ENCODE data around the gene GAMT. TPM values are rescaled to one million over a fixed set of nuclear protein-coding genes. Genes with fewer than 3 reads are reported as not detected.
"Not testable (repeated sequence)": the region's sequence is repeated elsewhere in the genome, so short reads cannot be mapped to it uniquely, and the experiment has no call there.

Gene GAMT
- total and polyA plus RNA-seq, 4 donors: 7.9 to 40.2 (median 18.6) TPM

GRCh38 chr19:1422360-1422759 lies 21.0 kb upstream of the GAMT start:
- intact Hi-C loops (cut with DNase I): no loop called here
- 75 to 78% methylated on average over 16 of the region's 16 CpGs for WGBS, 2 donors

GRCh38 chr19:1421958-1422305 lies 20.6 kb upstream of the GAMT start:
- intact Hi-C loops (cut with DNase I): no loop called here
- ATAC-seq (ENCODE audit: low FRiP score) (no peak), DNase-seq (no peak)
- H3K9me3 ChIP-seq (ENCODE audit: control insufficient read depth, low read length): no peaks in the 10 kb centered on the region
- 77 to 81% methylated on average over 22 of the region's 22 CpGs for WGBS, 2 donors
- no peak overlapping the region for H3K4me3 ChIP-seq (ENCODE audit: low read length in 2 of 2)
- H3K27me3 ChIP-seq (ENCODE audit: control insufficient read depth in 1 of 2, insufficient read depth in 2 of 2, low read length in 1 of 2): no peaks in the 10 kb centered on the region
- H3K4me1 ChIP-seq (ENCODE audit: control insufficient read depth in 1 of 2, insufficient read depth in 2 of 2, low read length in 2 of 2): no peaks in the 10 kb centered on the region
- no peaks in the 10 kb centered on the region for H3K36me3 ChIP-seq (ENCODE audit: control insufficient read depth in 1 of 2, insufficient read depth in 2 of 2, low read length in 1 of 2)
- H3K27ac ChIP-seq (ENCODE audit: low read depth in 1 of 2, low read length in 2 of 2): no peak overlapping the region

More at GRCh38 chr19:1422360-1422759, 21.0 kb upstream of the GAMT start:
- no peak for ATAC-seq (ENCODE audit: low FRiP score)
- no peak for DNase-seq
- Histone ChIP-seq H3K27me3 (ENCODE audit: control insufficient read depth in 1 of 2, insufficient read depth in 2 of 2, low read length in 1 of 2) (no peaks in the 10 kb centered on the region), H3K27ac (ENCODE audit: low read depth in 1 of 2, low read length in 2 of 2) (no peak overlapping the region), H3K4me1 (ENCODE audit: control insufficient read depth in 1 of 2, insufficient read depth in 2 of 2, low read length in 2 of 2) (no peaks in the 10 kb centered on the region), H3K36me3 (ENCODE audit: control insufficient read depth in 1 of 2, insufficient read depth in 2 of 2, low read length in 1 of 2) (no peaks in the 10 kb centered on the region), H3K9me3 (ENCODE audit: control insufficient read depth, low read length) (no peaks in the 10 kb centered on the region), H3K4me3 (ENCODE audit: low read length in 2 of 2) (no peak overlapping the region)

GRCh38 chr19:1421218-1421957 lies 20.0 kb upstream of the GAMT start:
- Histone ChIP-seq H3K36me3 (ENCODE audit: control insufficient read depth in 1 of 2, insufficient read depth in 2 of 2, low read length in 1 of 2) (no peaks in the 10 kb centered on the region), H3K27me3 (ENCODE audit: control insufficient read depth in 1 of 2, insufficient read depth in 2 of 2, low read length in 1 of 2) (no peaks in the 10 kb centered on the region), H3K4me1 (ENCODE audit: control insufficient read depth in 1 of 2, insufficient read depth in 2 of 2, low read length in 2 of 2) (no peaks in the 10 kb centered on the region), H3K9me3 (ENCODE audit: control insufficient read depth, low read length) (no peaks in the 10 kb centered on the region), H3K27ac (ENCODE audit: low read depth in 1 of 2, low read length in 2 of 2) (no peak overlapping the region), H3K4me3 (ENCODE audit: low read length in 2 of 2) (no peak overlapping the region)
- intact Hi-C loops (cut with DNase I): no loop called here
- peak; percentile 3 for ATAC-seq (ENCODE audit: low FRiP score)
- WGBS, 2 donors: 92% methylated on average over 36 to 37 of the region's 37 CpGs
- DNase-seq: no peak

GRCh38 chr19:1420590-1420989 lies 19.2 kb upstream of the GAMT start:
- Histone ChIP-seq H3K9me3 (ENCODE audit: control insufficient read depth, low read length) (no peaks in the 10 kb centered on the region), H3K4me3 (ENCODE audit: low read length in 2 of 2) (no peak overlapping the region), H3K27me3 (ENCODE audit: control insufficient read depth in 1 of 2, insufficient read depth in 2 of 2, low read length in 1 of 2) (no peaks in the 10 kb centered on the region), H3K4me1 (ENCODE audit: control insufficient read depth in 1 of 2, insufficient read depth in 2 of 2, low read length in 2 of 2) (no peaks in the 10 kb centered on the region), H3K36me3 (ENCODE audit: control insufficient read depth in 1 of 2, insufficient read depth in 2 of 2, low read length in 1 of 2) (no peaks in the 10 kb centered on the region), H3K27ac (ENCODE audit: low read depth in 1 of 2, low read length in 2 of 2) (no peak overlapping the region)
- DNase-seq (no peak), ATAC-seq (ENCODE audit: low FRiP score) (no peak)
- WGBS, 2 donors: 88 to 90% methylated on average over 15 of the region's 15 CpGs
- intact Hi-C loops (cut with DNase I): no loop called here

- H3K4me1 ChIP-seq (ENCODE audit: control insufficient read depth in 1 of 2, insufficient read depth in 2 of 2, low read length in 2 of 2); DNase-seq; H3K27me3 ChIP-seq (ENCODE audit: control insufficient read depth in 1 of 2, insufficient read depth in 2 of 2, low read length in 1 of 2); H3K4me3 ChIP-seq (ENCODE audit: low read length in 2 of 2); H3K9me3 ChIP-seq (ENCODE audit: control insufficient read depth, low read length); H3K36me3 ChIP-seq (ENCODE audit: control insufficient read depth in 1 of 2, insufficient read depth in 2 of 2, low read length in 1 of 2); intact Hi-C loops (cut with DNase I); ATAC-seq (ENCODE audit: low FRiP score); H3K27ac ChIP-seq (ENCODE audit: low read depth in 1 of 2, low read length in 2 of 2): not testable (repeated sequence)
- 95 to 96% methylated on average over 22 to 32 of the region's 43 CpGs for WGBS, 2 donors
These were observed 18.7 kb upstream of the GAMT start for GRCh38 chr19:1420085-1420484.

DNA sequence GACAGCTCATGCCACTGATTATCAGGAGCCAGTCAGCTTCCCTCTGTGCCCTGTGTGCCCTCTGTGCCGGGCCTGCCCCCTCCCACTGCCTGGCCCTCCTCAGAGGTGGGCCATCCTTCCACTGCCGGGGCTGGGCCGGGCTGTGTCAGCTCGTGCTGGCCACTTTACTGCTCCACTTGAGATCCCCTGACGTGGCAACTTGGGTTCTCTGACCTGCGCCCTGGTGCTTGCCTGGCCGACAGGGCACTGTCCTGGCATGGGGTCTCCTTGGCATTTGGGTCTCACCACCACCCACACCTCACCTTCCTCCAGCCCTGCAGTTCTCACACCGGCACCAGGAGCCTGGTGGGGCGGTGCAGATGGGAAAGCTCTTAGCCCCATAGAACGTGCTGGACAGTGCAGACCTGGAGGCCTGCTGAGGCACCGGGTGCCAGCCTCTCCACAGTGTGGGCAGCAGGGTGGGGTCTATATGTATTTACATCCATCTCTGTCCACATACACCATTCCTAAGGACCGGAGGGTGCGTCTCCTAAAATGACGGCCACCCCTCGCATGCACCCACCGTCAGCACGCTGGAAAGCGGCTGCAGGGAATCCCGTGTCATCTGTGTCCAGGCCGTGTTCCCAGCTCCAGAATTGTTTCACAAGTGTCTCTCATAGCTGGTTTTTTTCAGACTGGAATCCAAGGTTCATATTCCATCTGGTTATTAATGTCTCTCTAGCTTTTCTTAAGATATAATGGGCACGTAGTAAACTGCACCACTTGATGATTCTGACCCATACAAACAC lies 17.8 kb upstream of the GAMT start:
- Histone ChIP-seq H3K36me3 (ENCODE audit: control insufficient read depth in 1 of 2, insufficient read depth in 2 of 2, low read length in 1 of 2) (no peaks in the 10 kb centered on the region), H3K4me3 (ENCODE audit: low read length in 2 of 2) (no peak overlapping the region), H3K27me3 (ENCODE audit: control insufficient read depth in 1 of 2, insufficient read depth in 2 of 2, low read length in 1 of 2) (no peaks in the 10 kb centered on the region), H3K4me1 (ENCODE audit: control insufficient read depth in 1 of 2, insufficient read depth in 2 of 2, low read length in 2 of 2) (no peaks in the 10 kb centered on the region), H3K27ac (ENCODE audit: low read depth in 1 of 2, low read length in 2 of 2) (no peak overlapping the region), H3K9me3 (ENCODE audit: control insufficient read depth, low read length) (no peaks in the 10 kb centered on the region)
- no peak for ATAC-seq (ENCODE audit: low FRiP score)
- intact Hi-C loops (cut with DNase I): no loop called here
- no peak for DNase-seq
- 84 to 87% methylated on average over 21 of the region's 21 CpGs for WGBS, 2 donors

GRCh38 chr19:1418496-1418775 lies 17.1 kb upstream of the GAMT start:
- Histone ChIP-seq H3K4me3 (ENCODE audit: low read length in 2 of 2) (no peak overlapping the region), H3K27ac (ENCODE audit: low read depth in 1 of 2, low read length in 2 of 2) (no peak overlapping the region), H3K9me3 (ENCODE audit: control insufficient read depth, low read length) (no peaks in the 10 kb centered on the region), H3K4me1 (ENCODE audit: control insufficient read depth in 1 of 2, insufficient read depth in 2 of 2, low read length in 2 of 2) (no peaks in the 10 kb centered on the region), H3K27me3 (ENCODE audit: control insufficient read depth in 1 of 2, insufficient read depth in 2 of 2, low read length in 1 of 2) (no peaks in the 10 kb centered on the region), H3K36me3 (ENCODE audit: control insufficient read depth in 1 of 2, insufficient read depth in 2 of 2, low read length in 1 of 2) (no peaks in the 10 kb centered on the region)
- intact Hi-C loops (cut with DNase I): no loop called here
- no peak for DNase-seq
- 89 to 91% methylated on average over 13 of the region's 13 CpGs for WGBS, 2 donors
- no peak for ATAC-seq (ENCODE audit: low FRiP score)

GRCh38 chr19:1417681-1418495 lies 16.5 kb upstream of the GAMT start:
- Histone ChIP-seq H3K4me1 (ENCODE audit: control insufficient read depth in 1 of 2, insufficient read depth in 2 of 2, low read length in 2 of 2) (no peaks in the 10 kb centered on the region), H3K36me3 (ENCODE audit: control insufficient read depth in 1 of 2, insufficient read depth in 2 of 2, low read length in 1 of 2) (no peaks in the 10 kb centered on the region), H3K4me3 (ENCODE audit: low read length in 2 of 2) (no peak overlapping the region), H3K27me3 (ENCODE audit: control insufficient read depth in 1 of 2, insufficient read depth in 2 of 2, low read length in 1 of 2) (no peaks in the 10 kb centered on the region), H3K9me3 (ENCODE audit: control insufficient read depth, low read length) (no peaks in the 10 kb centered on the region), H3K27ac (ENCODE audit: low read depth in 1 of 2, low read length in 2 of 2) (no peak overlapping the region)
- intact Hi-C loops (cut with DNase I): no loop called here
- ATAC-seq (ENCODE audit: low FRiP score) (no peak), DNase-seq (no peak)
- WGBS, 2 donors: 82% methylated on average over 30 of the region's 30 CpGs

Data from aorta (tissue), 5 donors.